HCT116 (cell line): ENCODE results near the gene ENTPD7. TPM values are rescaled to one million over a fixed set of nuclear protein-coding genes. Genes with fewer than 3 reads are reported as not detected.
"Not testable (repeated sequence)": the region's sequence is repeated elsewhere in the genome, so short reads cannot be mapped to it uniquely, and the experiment has no call there.

Source experiments
- ATAC-seq: fragments of 200-7000 bp; cut with Tn5 transposase; 2 replicates; pipeline ENCODE4 v1.9.1; 2020; ENCODE audit warnings: mild to moderate bottlenecking, moderate library complexity
- BruUV-seq: library from RNA; stranded (reverse); fragments of 400-500 nt; replicated peaks from 2 replicates; lab custom pipeline; 2021; lab: Mats Ljungman, UMichigan
- CTCF ChIA-PET: fragments of 300-600 bp; sonication (Branson Sonifier 250); formaldehyde crosslinking; loops from one replicate; lab custom pipeline; 2021; ENCODE audit warnings: antibody characterized with exemption; lab: Charles Lee
- POLR2A ChIA-PET: fragments of 300-600, 350-600 bp; sonication (Branson Sonifier 250); formaldehyde crosslinking; loops from one replicate; lab custom pipeline; 2021; ENCODE audit warnings: antibody characterized with exemption; lab: Charles Lee
- RAD21 ChIA-PET, 2 experiments: fragments of 300-600 bp; sonication (Branson Sonifier 250); formaldehyde crosslinking; loops; one replicate each; lab custom pipeline; 2023; ENCODE audit warnings: low total read pairs in 2 of 2; ENCODE audit not compliant: uncharacterized antibody in 2 of 2, unreplicated experiment in 2 of 2, low non-redundant PET in 1 of 2; lab: Charles Lee
- DNase-seq: peaks from one replicate; pipeline ENCODE4 v3.0.0-alpha.2; 2010; ENCODE audit warnings: low read depth, low spot score
- H2AFZ ChIP-seq: fragments of 200-600 bp; shearing (Covaris generic), sonication (generic); 2 replicates; pipeline ENCODE4 v1.6.1; 2017; ENCODE audit warnings: low read depth, mixed run types, mixed read lengths, antibody characterized with exemption, low read length; ENCODE audit not compliant: poor library complexity, severe bottlenecking
- H3K27ac ChIP-seq: 2 replicates; pipeline ENCODE4 v1.5.1; 2012; ENCODE audit warnings: low read depth, low read length
- H3K27me3 ChIP-seq: fragments of 200-600 bp; sonication (generic); 2 replicates; pipeline ENCODE4 v1.6.1; 2016; ENCODE audit warnings: mixed run types, low read length, mixed read lengths; ENCODE audit not compliant: insufficient read depth
- H3K36me3 ChIP-seq, 2 experiments: fragments of 200-500 bp in 1 of 2; fragments of 200-600 bp in 1 of 2; sonication (Bioruptor generic) in 1 of 2; sonication (generic) in 1 of 2; 2 replicates each; pipeline versions ENCODE4 v1.5.1 to v1.6.1; 2014 to 2016; ENCODE audit warnings: low read length in 2 of 2, inconsistent platforms in 1 of 2, mixed read lengths in 1 of 2, mixed run types in 1 of 2; ENCODE audit not compliant: insufficient read depth in 2 of 2, control insufficient read depth in 1 of 2
- H3K4me1 ChIP-seq, 2 experiments: fragments of 200-600 bp in 1 of 2; sonication (generic) in 1 of 2; 2 replicates each; pipeline versions ENCODE4 v1.5.1 to v1.6.1; 2012 to 2017; ENCODE audit warnings: low read length in 2 of 2, inconsistent platforms in 1 of 2, mild to moderate bottlenecking in 1 of 2, mixed read lengths in 1 of 2, mixed run types in 1 of 2, moderate library complexity in 1 of 2; ENCODE audit not compliant: insufficient read depth in 2 of 2, control insufficient read depth in 1 of 2
- H3K4me2 ChIP-seq: fragments of 200-600 bp; sonication (generic); 2 replicates; pipeline ENCODE4 v1.6.1; 2017; ENCODE audit warnings: mixed run types, low read length, mixed read lengths
- H3K4me3 ChIP-seq, 2 experiments: fragments of 200-600 bp in 1 of 2; sonication (generic) in 1 of 2; replicated peaks in 1 of 2; 2 replicates each; pipeline ENCODE4 v1.5.1; 2011 to 2016; ENCODE audit warnings: low read length in 2 of 2, control low read depth in 1 of 2, low read depth in 1 of 2, mild to moderate bottlenecking in 1 of 2, mixed read lengths in 1 of 2, mixed run types in 1 of 2
- H3K79me2 ChIP-seq: fragments of 200-600 bp; sonication (generic); 2 replicates; pipeline ENCODE4 v1.6.1; 2017; ENCODE audit warnings: mild to moderate bottlenecking, mixed run types, low read length, moderate library complexity, mixed read lengths; ENCODE audit not compliant: insufficient read depth
- H3K9ac ChIP-seq: fragments of 200-600 bp; sonication (generic); 2 replicates; pipeline ENCODE4 v1.6.1; 2016; ENCODE audit warnings: low read length, mixed read lengths
- H3K9me2 ChIP-seq: fragments of 200-600 bp; sonication (generic), shearing (Covaris generic); 2 replicates; pipeline ENCODE4 v1.6.1; 2017; ENCODE audit warnings: mixed run types, mild to moderate bottlenecking, moderate library complexity; ENCODE audit not compliant: insufficient read depth
- H3K9me3 ChIP-seq, 2 experiments: fragments of 200-500 bp in 1 of 2; fragments of 200-600 bp in 1 of 2; sonication (Bioruptor generic) in 1 of 2; sonication (generic) in 1 of 2; 2 replicates each; pipeline ENCODE4 v1.6.1; 2014 to 2017; ENCODE audit warnings: low read length in 2 of 2, mixed read lengths in 2 of 2, inconsistent platforms in 1 of 2, low read depth in 1 of 2, mild to moderate bottlenecking in 1 of 2, mixed run types in 1 of 2, moderate library complexity in 1 of 2; ENCODE audit not compliant: control insufficient read depth in 1 of 2, insufficient read depth in 1 of 2
- H4K20me1 ChIP-seq: fragments of 200-600 bp; sonication (generic), shearing (Covaris generic); 2 replicates; pipeline ENCODE4 v1.6.1; 2017; ENCODE audit warnings: mixed run types, mild to moderate bottlenecking, moderate library complexity; ENCODE audit not compliant: insufficient read depth
- EGR1 ChIP-seq: IDR thresholded peaks from 2 replicates; pipeline ENCODE4 v1.6.1; 2012; ENCODE audit warnings: low read depth
- EZH2 ChIP-seq: fragments of 200-600 bp; sonication (generic); IDR thresholded peaks from 2 replicates; pipeline ENCODE4 v1.6.1; 2017; ENCODE audit warnings: antibody characterized with exemption, mixed run types
- ZFX ChIP-seq: fragments of 450-650 bp; IDR thresholded peaks from 2 replicates; pipeline ENCODE4 v1.6.1; 2017
- intact Hi-C: fragments of 100-400 bp; cut with micrococcal nuclease; formaldehyde crosslinking; loops from 2 replicates; pipeline ENCODE4 v1.10.0; 2022
- total RNA-seq: library from RNA; stranded (reverse); gene quantifications from one replicate; pipeline ENCODE4 v1.2.1, GENCODE V29; 2021; ENCODE audit not compliant: unreplicated experiment

ENTPD7 gene
- total RNA-seq, 1 experiment from 2014 or later, result 12.3 TPM

GRCh38 chr10:99623919-99624318 lies 35.4 kb upstream of the ENTPD7 start:
- CTCF ChIA-PET, result no interaction called here
- H2AFZ ChIP-seq, result no peak overlapping the region
- H3K9me3 ChIP-seq, result no peaks in the 10 kb centered on the region
- no peaks in the 10 kb centered on the region for H3K9me2 ChIP-seq
- BruUV-seq, result no TSS peak
- TF ChIP-seq EGR1 (no peak), ZFX (no peak), EZH2 (no peak)
- peaks cover 13 to 29% of the 10 kb centered on the region in 2 experiments for H3K4me1 ChIP-seq
- RAD21 ChIA-PET, result no interaction called here
- POLR2A ChIA-PET, result interaction anchor here (0.8 kb wide), 1 partner anchor 38 kb away, joined by 3 read pairs; no protein-coding TSS in a partner anchor
- H3K4me3 ChIP-seq, result no peak overlapping the region
- no peak for ATAC-seq
- intact Hi-C loops, result no loop called here
- no peak overlapping the region for H3K27ac ChIP-seq
- H3K4me2 ChIP-seq, result no peak overlapping the region
- H3K36me3 ChIP-seq, result no peaks in the 10 kb centered on the region
- DNase-seq, result no peak
- H3K79me2 ChIP-seq, result peaks cover 11% of the 10 kb centered on the region
- H3K27me3 ChIP-seq, result no peaks in the 10 kb centered on the region
- H3K9ac ChIP-seq, result no peak overlapping the region
- H4K20me1 ChIP-seq, result no peaks in the 10 kb centered on the region

GRCh38 chr10:99625124-99625523 lies 34.2 kb upstream of the ENTPD7 start:
- H3K9me3 ChIP-seq, RAD21 ChIA-PET, H4K20me1 ChIP-seq, H3K9me2 ChIP-seq, BruUV-seq, H3K27me3 ChIP-seq, H3K79me2 ChIP-seq, H3K27ac ChIP-seq, ATAC-seq, H3K4me2 ChIP-seq, intact Hi-C loops, CTCF ChIA-PET, H3K9ac ChIP-seq, H3K4me3 ChIP-seq, DNase-seq, H2AFZ ChIP-seq, H3K36me3 ChIP-seq: not testable (repeated sequence)
- POLR2A ChIA-PET, result interaction anchor here (2.3 kb wide), 1 partner anchor 34 kb away, joined by 6 read pairs; the partner anchor contains the start of gene ENTPD7
- peaks cover 10 to 23% of the 10 kb centered on the region in 2 experiments for H3K4me1 ChIP-seq
